Measurements from ENCODE around the gene ETV6. TPM values are rescaled to one million over a fixed set of nuclear protein-coding genes. Genes with fewer than 3 reads are reported as not detected.

Gene ETV6
- total RNA-seq, 4 donors from 2014 or later, result 17.7 to 27.1 (median 25.0) TPM

DNA sequence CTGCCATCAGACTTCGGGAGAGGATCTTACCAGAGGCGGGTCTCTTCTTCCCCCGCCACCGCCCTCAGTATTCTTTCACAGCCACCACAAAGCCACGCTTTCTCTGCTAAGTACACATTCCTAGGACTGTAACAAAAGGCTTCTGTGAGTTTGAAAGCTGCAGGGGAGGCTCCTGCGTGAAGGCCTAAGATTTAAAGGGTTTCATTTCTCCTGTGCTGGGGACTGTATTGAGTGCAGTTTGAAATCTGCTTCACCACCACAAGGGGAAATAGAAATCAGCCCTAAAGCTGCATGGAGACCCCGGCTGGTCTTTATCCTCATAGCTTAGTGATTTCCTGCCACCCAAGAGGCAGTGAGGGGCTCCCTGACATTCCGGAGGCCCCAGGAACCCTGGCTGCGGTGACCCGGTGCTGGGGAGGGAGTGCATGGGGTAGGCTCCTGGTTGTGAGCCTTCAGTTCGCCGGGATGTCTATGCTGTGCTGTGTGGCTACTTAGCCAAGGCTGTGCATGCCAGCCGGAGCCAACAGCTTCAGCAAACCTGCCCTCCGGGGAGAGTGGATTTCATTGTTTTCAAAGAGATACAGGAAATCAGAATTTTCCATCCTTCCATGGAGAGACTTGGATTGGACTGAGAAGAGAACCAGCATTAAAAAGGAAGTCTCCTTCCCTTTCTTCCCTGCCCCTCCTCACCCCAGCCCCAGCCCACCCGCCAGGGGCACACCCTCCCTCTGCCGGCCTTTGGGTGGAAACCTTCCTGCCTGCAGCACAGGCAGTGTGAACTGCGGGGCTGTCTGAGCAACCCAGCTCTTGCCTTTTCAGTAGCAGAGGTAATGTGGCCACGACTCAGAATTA is 163.3 kb downstream of the ETV6 start:
- 32 to 37% methylated on average over 18 of the region's 18 CpGs for WGBS, 2 donors
- TF ChIP-seq, protein P1, sequence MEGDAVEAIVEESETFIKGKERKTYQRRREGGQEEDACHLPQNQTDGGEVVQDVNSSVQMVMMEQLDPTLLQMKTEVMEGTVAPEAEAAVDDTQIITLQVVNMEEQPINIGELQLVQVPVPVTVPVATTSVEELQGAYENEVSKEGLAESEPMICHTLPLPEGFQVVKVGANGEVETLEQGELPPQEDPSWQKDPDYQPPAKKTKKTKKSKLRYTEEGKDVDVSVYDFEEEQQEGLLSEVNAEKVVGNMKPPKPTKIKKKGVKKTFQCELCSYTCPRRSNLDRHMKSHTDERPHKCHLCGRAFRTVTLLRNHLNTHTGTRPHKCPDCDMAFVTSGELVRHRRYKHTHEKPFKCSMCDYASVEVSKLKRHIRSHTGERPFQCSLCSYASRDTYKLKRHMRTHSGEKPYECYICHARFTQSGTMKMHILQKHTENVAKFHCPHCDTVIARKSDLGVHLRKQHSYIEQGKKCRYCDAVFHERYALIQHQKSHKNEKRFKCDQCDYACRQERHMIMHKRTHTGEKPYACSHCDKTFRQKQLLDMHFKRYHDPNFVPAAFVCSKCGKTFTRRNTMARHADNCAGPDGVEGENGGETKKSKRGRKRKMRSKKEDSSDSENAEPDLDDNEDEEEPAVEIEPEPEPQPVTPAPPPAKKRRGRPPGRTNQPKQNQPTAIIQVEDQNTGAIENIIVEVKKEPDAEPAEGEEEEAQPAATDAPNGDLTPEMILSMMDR (IDR thresholded peaks at IDR 0.05), result no peak
- TF ChIP-seq POLR2A (IDR thresholded peaks at IDR 0.05), result no peak
- no peak overlapping the region for H3K4me3 ChIP-seq (ENCODE audit: low read depth, poor library complexity, severe bottlenecking)
- peak in 1 of 2 donors; percentile 90 for DNase-seq (ENCODE audit: low spot score in 2 of 2)
- intact Hi-C loops (cut with DNase I; ENCODE audit: low total_unique reads), result loop anchor here (10.0 kb wide), 1 partner anchor 118 kb away; no protein-coding TSS in a partner anchor

DNA sequence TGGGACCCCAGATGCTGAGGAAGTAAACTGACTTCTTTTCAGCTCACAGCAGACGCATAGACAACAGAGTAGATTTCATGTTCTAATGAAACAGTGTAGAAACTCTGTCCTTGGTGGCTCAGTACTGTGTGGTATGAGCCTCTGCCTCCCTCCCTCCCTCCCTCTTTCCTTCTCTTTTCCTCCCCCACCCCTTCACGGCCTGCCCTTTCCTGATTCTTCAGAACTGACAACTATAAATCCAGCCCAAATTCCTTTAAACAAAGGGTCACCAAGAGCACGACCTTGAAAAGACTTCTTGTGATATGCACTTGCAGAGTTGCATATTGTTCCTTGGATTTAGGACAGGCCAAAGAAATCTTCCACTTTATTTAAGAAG is 164.0 kb downstream of the ETV6 start:
- 30 to 35% methylated on average over 3 of the region's 3 CpGs for WGBS, 2 donors
- H3K4me3 ChIP-seq (ENCODE audit: low read depth, poor library complexity, severe bottlenecking), result no peak overlapping the region
- intact Hi-C loops (cut with DNase I; ENCODE audit: low total_unique reads), result loop anchor here (10.0 kb wide), 1 partner anchor 119 kb away; no protein-coding TSS in a partner anchor
- DNase-seq (ENCODE audit: low spot score in 2 of 2), result no peak
- TF ChIP-seq, protein P1 (IDR thresholded peaks at IDR 0.05), result no peak
- TF ChIP-seq POLR2A (IDR thresholded peaks at IDR 0.05), result no peak

DNA sequence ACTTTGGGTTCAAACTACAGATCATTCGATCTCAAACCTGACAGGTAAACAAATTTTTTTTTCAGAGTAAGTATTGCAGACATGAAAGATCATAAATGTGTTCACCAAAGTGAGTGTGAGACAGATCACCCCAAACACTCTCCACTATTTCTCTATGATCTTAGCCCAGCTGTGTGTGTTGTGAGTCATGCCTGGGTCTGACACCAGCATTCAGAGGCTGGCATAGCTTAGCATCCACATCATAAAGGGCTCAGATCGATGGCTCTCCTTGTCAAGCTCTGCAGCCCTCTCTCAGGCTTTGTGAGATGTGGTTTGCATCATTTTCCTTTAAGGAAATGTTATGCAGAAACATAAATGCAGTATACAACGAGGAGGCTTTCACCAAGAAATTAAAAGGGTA is 164.9 kb downstream of the ETV6 start:
- no peak overlapping the region for H3K4me3 ChIP-seq (ENCODE audit: low read depth, poor library complexity, severe bottlenecking)
- intact Hi-C loops (cut with DNase I; ENCODE audit: low total_unique reads), result loop anchor here (10.0 kb wide), 1 partner anchor 120 kb away; no protein-coding TSS in a partner anchor
- WGBS, 2 donors, result 61% methylated on average over 3 of the region's 3 CpGs
- no peak for DNase-seq (ENCODE audit: low spot score in 2 of 2)
- no peak for TF ChIP-seq POLR2A (IDR thresholded peaks at IDR 0.05)
- TF ChIP-seq, protein P1 (IDR thresholded peaks at IDR 0.05), result no peak

DNA sequence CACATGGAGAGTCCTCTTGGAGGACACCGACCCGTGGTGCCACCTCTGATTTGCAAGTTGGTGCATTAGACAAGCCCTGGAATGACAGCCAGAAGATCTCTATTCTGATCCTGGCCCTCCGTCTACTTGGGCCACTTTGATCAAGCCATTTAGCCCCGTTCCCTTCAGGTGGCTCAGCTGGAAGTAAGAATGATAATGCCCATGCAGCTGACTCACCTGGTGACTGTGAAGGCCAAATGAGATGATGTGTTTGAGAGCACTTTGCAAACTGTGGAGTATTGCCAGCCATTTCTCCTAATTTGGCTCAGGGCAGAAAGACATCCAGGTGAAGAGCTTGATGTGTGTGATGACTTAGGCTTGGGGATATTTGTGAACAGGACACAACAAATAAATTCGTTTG is 165.9 kb downstream of the ETV6 start:
- WGBS, 2 donors, result 87% methylated on average over 5 of the region's 5 CpGs
- no peak overlapping the region for H3K4me3 ChIP-seq (ENCODE audit: low read depth, poor library complexity, severe bottlenecking)
- intact Hi-C loops (cut with DNase I; ENCODE audit: low total_unique reads), result loop anchor here (10.0 kb wide), 1 partner anchor 121 kb away; no protein-coding TSS in a partner anchor
- DNase-seq (ENCODE audit: low spot score in 2 of 2), result no peak
- no peak for TF ChIP-seq POLR2A (IDR thresholded peaks at IDR 0.05)
- TF ChIP-seq, protein P1 (IDR thresholded peaks at IDR 0.05), result no peak

DNA sequence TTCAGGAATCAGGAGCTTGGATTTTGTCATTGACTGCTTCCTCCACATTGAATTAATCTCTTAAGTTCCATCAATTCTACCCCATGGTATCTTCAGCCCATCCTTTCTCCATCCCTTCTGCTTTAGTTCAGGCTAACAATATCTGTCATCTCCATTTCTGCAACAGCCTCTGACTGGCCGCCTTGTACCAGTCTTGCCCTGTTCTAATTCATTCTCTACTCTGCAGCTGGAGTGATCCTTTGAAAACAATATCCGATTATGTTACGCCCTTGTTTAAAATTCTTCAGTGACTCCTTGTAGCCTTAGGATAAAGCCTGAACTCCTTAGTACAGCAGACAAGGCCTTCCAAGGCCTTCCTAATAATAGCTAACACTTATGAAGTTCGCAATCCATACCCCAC is 170.2 kb downstream of the ETV6 start:
- WGBS, 2 donors, result 93 to 96% methylated on average over 4 of the region's 4 CpGs

More for the DNA sequence above, 170.2 kb downstream of the ETV6 start:
- no peak for DNase-seq (ENCODE audit: low spot score in 2 of 2)
- no peak overlapping the region for H3K4me3 ChIP-seq (ENCODE audit: low read depth, poor library complexity, severe bottlenecking)
- TF ChIP-seq, protein P1 (IDR thresholded peaks at IDR 0.05), result no peak
- no peak for TF ChIP-seq POLR2A (IDR thresholded peaks at IDR 0.05)
- intact Hi-C loops (cut with DNase I; ENCODE audit: low total_unique reads), result loop anchor here (10.0 kb wide), 1 partner anchor 125 kb away; no protein-coding TSS in a partner anchor

Data from lower leg skin (tissue), 4 donors.